Activated CD8-positive, alpha-beta T cell treated with anti-CD3 and anti-CD28 coated beads, Interleukin-2, amount 10 ng/mL, durations not matched to agents 7 days and 5 days (primary cell): Measurements from ENCODE around the gene ZNF638. TPM values are rescaled to one million over a fixed set of nuclear protein-coding genes. Genes with fewer than 3 reads are reported as not detected.

ENCODE experiments used
- ATAC-seq: fragments of 150-1000 bp; cut with Tn5 transposase; one replicate; pipeline ENCODE4 v1.10.0; 2021; ENCODE audit warnings: moderate library complexity
- CTCF ChIA-PET: fragments of 350-600 bp; sonication (Branson Sonifier 250); formaldehyde crosslinking; loops from one replicate; lab custom pipeline; 2021; ENCODE audit warnings: antibody characterized with exemption; lab: Charles Lee
- POLR2A ChIA-PET: fragments of 350-600 bp; sonication (Branson Sonifier 250); formaldehyde crosslinking; loops from one replicate; lab custom pipeline; 2021; ENCODE audit warnings: antibody characterized with exemption; lab: Charles Lee
- DNase-seq: peaks from one replicate; pipeline ENCODE4 v3.0.0-alpha.2; 2020
- H3K27ac Mint-ChIP-seq: one replicate; pipeline ENCODE4 v1.8.0; 2021; ENCODE audit warnings: mild to moderate bottlenecking, mixed read lengths
- H3K27me3 Mint-ChIP-seq: one replicate; pipeline ENCODE4 v1.8.0; 2021; ENCODE audit warnings: low read depth, mixed read lengths
- H3K36me3 Mint-ChIP-seq: one replicate; pipeline ENCODE4 v1.8.0; 2021; ENCODE audit warnings: low read depth, mixed read lengths
- H3K4me1 Mint-ChIP-seq: one replicate; pipeline ENCODE4 v1.8.0; 2021; ENCODE audit warnings: low read depth, mixed read lengths
- H3K4me3 Mint-ChIP-seq: one replicate; pipeline ENCODE4 v1.8.0; 2021; ENCODE audit warnings: mild to moderate bottlenecking, mixed read lengths
- H3K9me3 Mint-ChIP-seq: one replicate; pipeline ENCODE4 v1.8.0; 2022; ENCODE audit warnings: mixed read lengths; ENCODE audit not compliant: insufficient read depth
- total RNA-seq, 2 experiments: library from RNA; stranded (reverse); gene quantifications; one replicate each; pipeline ENCODE4 v1.2.3, GENCODE V29; 2021

Gene ZNF638
- total RNA-seq, 2 experiments from 2014 or later: 69.7 to 74.0 TPM

DNA sequence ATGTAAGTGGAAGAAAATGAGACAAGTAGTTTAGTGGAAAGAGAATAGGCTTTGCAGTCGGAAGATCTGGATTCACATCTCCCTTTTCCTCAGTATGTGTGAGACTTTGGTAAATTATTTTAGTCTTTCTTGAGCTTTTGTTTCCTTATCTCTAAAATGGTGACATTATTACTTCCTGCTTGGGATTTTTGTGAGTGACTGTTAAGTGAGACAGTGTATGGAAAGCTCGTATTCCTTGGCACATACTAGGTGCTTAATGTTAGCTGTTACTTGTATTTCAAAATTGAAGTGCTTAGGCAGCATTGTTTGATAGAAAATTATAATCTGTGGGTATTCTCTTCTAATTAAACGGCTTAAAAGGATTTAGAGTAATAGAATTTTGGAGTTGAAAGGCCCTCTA lies 2.0 kb downstream of the ZNF638 start:
- peak overlapping the region; percentile 96 for H3K4me3 Mint-ChIP-seq
- DNase-seq (no peak), ATAC-seq (no peak)
- H3K27ac Mint-ChIP-seq: no peak overlapping the region
- H3K36me3 Mint-ChIP-seq: peaks cover 31% of the 10 kb centered on the region
- peaks cover 34% of the 10 kb centered on the region for H3K4me1 Mint-ChIP-seq
- ChIA-PET CTCF (interaction anchor here (0.8 to 5.3 kb wide), 6 partner anchors 12 to 134 kb away, joined by 3 to 45 read pairs (median 4); no protein-coding TSS in a partner anchor), POLR2A (no interaction called here)
- H3K27me3 Mint-ChIP-seq: peaks cover 5% of the 10 kb centered on the region
- H3K9me3 Mint-ChIP-seq: no peaks in the 10 kb centered on the region

DNA sequence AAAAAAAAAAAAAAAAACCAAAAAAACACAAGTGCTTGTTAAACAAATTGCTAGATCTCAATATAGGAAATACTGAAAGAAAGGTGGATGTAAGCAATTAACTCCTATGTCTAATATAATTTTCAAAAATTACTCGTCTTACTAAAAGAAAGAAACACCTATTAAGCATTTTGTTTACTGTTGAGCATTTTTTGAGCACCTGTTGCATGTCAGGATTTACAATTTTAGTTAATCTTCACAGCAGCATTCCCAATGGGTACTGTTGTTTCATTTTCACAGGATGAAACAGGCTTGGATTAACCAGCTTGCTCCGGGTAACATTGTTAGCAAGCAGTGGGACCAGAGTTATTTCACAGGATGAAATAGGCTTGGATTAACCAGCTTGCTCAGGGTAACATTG lies 4.8 kb downstream of the ZNF638 start:
- H3K4me3 Mint-ChIP-seq: no peak overlapping the region
- DNase-seq: no peak
- no peak overlapping the region for H3K27ac Mint-ChIP-seq
- CTCF ChIA-PET: no interaction called here
- POLR2A ChIA-PET: no interaction called here
- no peak for ATAC-seq
- H3K27me3 Mint-ChIP-seq: no peaks in the 10 kb centered on the region
- no peaks in the 10 kb centered on the region for H3K9me3 Mint-ChIP-seq
- H3K4me1 Mint-ChIP-seq: peaks cover 41% of the 10 kb centered on the region
- peaks cover 38% of the 10 kb centered on the region for H3K36me3 Mint-ChIP-seq

DNA sequence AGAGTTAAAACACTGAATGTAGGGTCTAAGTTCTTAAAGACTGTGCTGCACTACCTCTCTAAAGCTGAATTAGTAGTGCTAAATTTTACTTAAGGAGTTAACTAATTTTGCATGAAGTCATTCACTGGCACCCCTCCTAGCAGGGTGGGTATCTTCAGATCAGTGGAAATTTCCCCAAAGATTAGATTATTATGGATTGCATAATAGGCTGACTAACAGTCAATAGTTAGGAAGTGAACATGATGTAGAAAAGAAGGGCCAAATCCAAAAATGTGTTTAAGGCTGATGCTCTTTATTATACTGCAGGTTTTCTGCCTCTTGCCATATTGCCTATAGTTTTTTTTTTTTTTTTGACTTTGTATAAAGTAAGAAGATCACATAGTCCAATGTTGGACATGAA lies 5.2 kb downstream of the ZNF638 start:
- peaks cover 37% of the 10 kb centered on the region for H3K36me3 Mint-ChIP-seq
- CTCF ChIA-PET: no interaction called here
- ATAC-seq: no peak

DNA sequence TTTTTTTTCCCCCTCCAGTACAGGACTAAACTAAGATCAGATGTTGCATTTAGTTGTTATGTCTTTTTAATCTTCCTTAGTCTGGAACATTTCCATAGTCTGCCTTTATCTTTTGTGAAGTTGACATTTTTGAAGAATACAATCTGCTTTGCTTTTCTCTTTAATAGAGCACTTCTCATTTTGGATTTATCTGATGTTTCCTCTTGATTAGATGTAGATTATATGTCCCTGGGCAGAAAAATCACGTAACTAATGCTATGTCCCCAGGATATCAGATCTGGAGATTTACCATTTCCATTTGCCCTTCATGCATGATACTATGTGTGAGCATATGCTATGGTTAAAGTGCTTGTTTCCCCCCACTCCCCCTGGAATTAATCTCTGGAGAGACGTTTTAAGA lies 6.2 kb downstream of the ZNF638 start:
- Mint-ChIP-seq H3K4me1 (peaks cover 38% of the 10 kb centered on the region), H3K36me3 (peaks cover 33% of the 10 kb centered on the region), H3K4me3 (no peak overlapping the region), H3K27me3 (no peaks in the 10 kb centered on the region), H3K9me3 (no peaks in the 10 kb centered on the region), H3K27ac (no peak overlapping the region)
- CTCF ChIA-PET: no interaction called here
- DNase-seq (no peak), ATAC-seq (no peak)
- POLR2A ChIA-PET: no interaction called here

More for the DNA sequence above, 5.2 kb downstream of the ZNF638 start:
- DNase-seq: no peak
- no peaks in the 10 kb centered on the region for H3K27me3 Mint-ChIP-seq
- H3K4me1 Mint-ChIP-seq: peaks cover 41% of the 10 kb centered on the region
- no peaks in the 10 kb centered on the region for H3K9me3 Mint-ChIP-seq
- POLR2A ChIA-PET: no interaction called here
- H3K27ac Mint-ChIP-seq: no peak overlapping the region
- no peak overlapping the region for H3K4me3 Mint-ChIP-seq

DNA sequence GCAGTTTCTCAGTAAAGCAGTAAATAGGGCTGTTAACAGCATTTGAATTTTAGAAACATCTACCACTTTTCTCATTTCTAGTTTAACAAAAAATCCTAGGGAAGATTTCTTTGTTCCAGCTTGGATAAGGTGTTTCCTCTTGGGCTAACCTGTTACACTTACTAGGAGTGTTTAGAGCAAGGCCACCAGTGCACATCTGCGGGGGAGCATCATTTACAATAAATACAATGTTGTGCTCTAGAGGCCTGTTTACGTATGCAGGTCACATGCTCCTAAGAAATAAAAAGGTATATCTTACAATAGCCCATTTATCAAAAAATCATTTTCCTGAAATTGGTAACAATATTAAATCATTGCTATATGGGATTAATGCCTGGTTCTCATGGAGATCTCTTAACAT lies 8.1 kb downstream of the ZNF638 start:
- no peak for ATAC-seq
- H3K27ac Mint-ChIP-seq: no peak overlapping the region
- H3K27me3 Mint-ChIP-seq: no peaks in the 10 kb centered on the region
- H3K4me3 Mint-ChIP-seq: no peak overlapping the region
- ChIA-PET POLR2A (no interaction called here), CTCF (interaction anchor here (1.4 kb wide), 1 partner anchor 8 kb away, joined by 6 read pairs; the partner anchor contains the start of gene ZNF638)
- peaks cover 31% of the 10 kb centered on the region for H3K36me3 Mint-ChIP-seq
- H3K4me1 Mint-ChIP-seq: peaks cover 26% of the 10 kb centered on the region
- no peak for DNase-seq
- H3K9me3 Mint-ChIP-seq: no peaks in the 10 kb centered on the region

DNA sequence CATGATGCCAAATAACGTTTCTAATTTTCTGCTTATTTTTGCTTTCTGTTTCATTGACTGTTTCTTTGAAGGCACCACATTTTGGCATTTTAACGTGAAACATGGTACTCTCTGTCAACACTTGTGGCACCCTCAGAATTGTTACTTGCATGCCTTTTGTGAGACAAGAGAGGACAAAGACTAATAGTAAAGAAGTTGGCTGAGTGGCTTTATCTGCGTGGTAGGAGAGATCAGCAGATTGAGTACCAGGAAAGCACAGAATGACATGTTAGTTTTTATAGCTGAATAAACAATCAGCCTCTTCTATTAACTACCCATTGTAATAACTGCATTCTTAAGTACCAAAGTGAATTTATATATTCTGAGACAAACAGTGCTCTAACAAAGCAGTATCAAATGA lies 8.6 kb downstream of the ZNF638 start:
- ATAC-seq (no peak), DNase-seq (no peak)
- Mint-ChIP-seq H3K9me3 (no peaks in the 10 kb centered on the region), H3K4me3 (no peak overlapping the region), H3K36me3 (peaks cover 26% of the 10 kb centered on the region), H3K27ac (no peak overlapping the region), H3K4me1 (peaks cover 24% of the 10 kb centered on the region), H3K27me3 (no peaks in the 10 kb centered on the region)
- ChIA-PET POLR2A (no interaction called here), CTCF (interaction anchor here (1.4 kb wide), 1 partner anchor 8 kb away, joined by 6 read pairs; the partner anchor contains the start of gene ZNF638)

DNA sequence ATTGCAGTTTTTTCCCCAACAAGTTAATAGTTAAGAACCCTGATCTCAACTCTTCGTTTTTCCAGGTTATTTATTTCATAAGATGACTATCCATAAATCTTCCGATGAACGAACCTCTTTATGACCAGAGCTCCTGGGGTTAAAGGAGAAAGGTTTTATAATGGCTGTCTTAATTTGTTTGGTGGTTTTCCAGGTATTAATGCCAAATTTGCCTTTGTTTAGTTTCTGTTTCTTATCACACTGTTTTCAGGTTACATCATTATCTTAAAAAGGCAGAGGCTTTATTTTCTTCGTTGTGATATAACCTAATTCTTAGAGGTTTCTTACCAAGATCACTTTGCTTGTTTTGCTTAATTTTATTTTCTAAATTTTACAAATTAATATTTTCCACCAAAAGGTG lies 10.1 kb downstream of the ZNF638 start:
- DNase-seq (no peak), ATAC-seq (no peak)
- ChIA-PET POLR2A (interaction anchor here (1.0 kb wide), 1 partner anchor 10 kb away, joined by 3 read pairs; the partner anchor contains the start of gene ZNF638), CTCF (interaction anchor here (4.1 kb wide), 1 partner anchor 11 kb away, joined by 18 read pairs; the partner anchor contains the start of gene ZNF638)
- Mint-ChIP-seq H3K27me3 (no peaks in the 10 kb centered on the region), H3K4me3 (no peak overlapping the region), H3K4me1 (peaks cover 22% of the 10 kb centered on the region), H3K9me3 (no peaks in the 10 kb centered on the region), H3K36me3 (peaks cover 32% of the 10 kb centered on the region), H3K27ac (no peak overlapping the region)

DNA sequence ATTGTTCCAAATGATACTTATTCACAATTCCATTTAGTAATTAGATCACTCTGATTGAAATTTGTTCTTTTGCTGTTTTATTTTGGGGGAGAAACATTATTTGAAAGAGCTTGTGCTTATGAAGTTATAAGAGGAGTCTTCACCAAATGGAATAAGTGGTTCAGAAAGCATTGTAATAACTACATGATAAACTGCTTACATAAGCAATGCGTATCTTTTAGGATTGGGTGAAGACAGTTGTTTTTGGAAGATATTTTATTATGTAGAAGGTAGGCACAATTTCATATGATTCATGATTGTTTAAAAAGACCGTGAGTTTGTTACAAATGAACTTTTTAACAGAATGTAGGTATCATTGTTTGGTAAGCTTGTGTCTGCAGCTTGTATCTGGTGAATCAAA lies 14.5 kb downstream of the ZNF638 start:
- Mint-ChIP-seq H3K27me3 (no peaks in the 10 kb centered on the region), H3K36me3 (peaks cover 49% of the 10 kb centered on the region), H3K27ac (no peak overlapping the region), H3K4me1 (no peaks in the 10 kb centered on the region), H3K9me3 (no peaks in the 10 kb centered on the region), H3K4me3 (no peak overlapping the region)
- DNase-seq (no peak), ATAC-seq (no peak)
- ChIA-PET POLR2A (interaction anchor here (1.0 kb wide), 1 partner anchor 15 kb away, joined by 4 read pairs; the partner anchor contains the start of gene ZNF638), CTCF (interaction anchor here (3.9 kb wide), 1 partner anchor 13 kb away, joined by 11 read pairs; no protein-coding TSS in a partner anchor)

DNA sequence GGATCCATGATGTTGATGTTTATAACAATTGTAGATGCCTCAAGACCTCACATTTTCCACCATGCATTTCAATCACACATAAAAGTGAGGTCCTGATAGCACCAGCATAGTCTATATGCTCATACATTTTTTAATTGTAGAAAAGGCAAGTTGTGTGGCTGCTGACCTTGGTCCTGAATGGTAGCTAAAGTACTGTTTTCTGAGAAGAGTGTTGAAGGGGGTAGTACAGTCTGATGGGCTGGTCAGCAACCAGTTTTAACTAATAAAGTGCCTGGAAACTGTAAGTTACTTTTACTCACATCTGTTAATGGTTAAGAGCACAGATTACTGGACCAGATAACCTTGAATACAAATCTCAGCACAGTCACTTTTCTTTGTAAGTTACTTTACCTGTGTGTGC lies 15.9 kb downstream of the ZNF638 start:
- Mint-ChIP-seq H3K36me3 (peaks cover 51% of the 10 kb centered on the region), H3K4me3 (no peak overlapping the region), H3K27me3 (no peaks in the 10 kb centered on the region), H3K9me3 (no peaks in the 10 kb centered on the region), H3K4me1 (peaks cover 3% of the 10 kb centered on the region), H3K27ac (no peak overlapping the region)
- no peak for ATAC-seq
- peak; percentile 37 for DNase-seq
- ChIA-PET POLR2A (interaction anchor here (1.0 kb wide), 1 partner anchor 13 kb away, joined by 3 read pairs; no protein-coding TSS in a partner anchor), CTCF (interaction anchor here (3.9 kb wide), 1 partner anchor 14 kb away, joined by 11 read pairs; no protein-coding TSS in a partner anchor)

DNA sequence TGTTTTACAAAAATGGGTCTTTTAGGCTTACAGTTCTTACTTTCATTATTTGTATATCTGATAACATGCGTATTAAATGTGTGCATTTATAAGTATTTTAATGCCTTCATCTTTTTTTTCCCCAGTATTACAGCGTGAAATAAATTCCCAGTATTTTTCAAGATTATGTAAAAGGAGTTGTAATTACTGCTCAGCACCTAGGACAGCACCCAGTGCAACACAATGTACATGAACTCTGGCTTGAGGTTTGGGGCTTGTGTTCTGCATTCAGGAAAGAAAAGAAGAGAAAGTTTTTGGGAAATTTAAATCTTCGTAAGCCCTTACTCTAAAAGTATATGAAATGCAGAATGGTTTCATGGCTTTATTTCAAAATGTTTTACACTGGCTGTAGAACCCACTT lies 16.7 kb downstream of the ZNF638 start:
- Mint-ChIP-seq H3K4me3 (no peak overlapping the region), H3K27ac (no peak overlapping the region), H3K4me1 (peaks cover 11% of the 10 kb centered on the region), H3K36me3 (peaks cover 49% of the 10 kb centered on the region), H3K27me3 (no peaks in the 10 kb centered on the region), H3K9me3 (no peaks in the 10 kb centered on the region)
- DNase-seq (peak; percentile 31), ATAC-seq (no peak)
- CTCF ChIA-PET: no interaction called here
- POLR2A ChIA-PET: no interaction called here

DNA sequence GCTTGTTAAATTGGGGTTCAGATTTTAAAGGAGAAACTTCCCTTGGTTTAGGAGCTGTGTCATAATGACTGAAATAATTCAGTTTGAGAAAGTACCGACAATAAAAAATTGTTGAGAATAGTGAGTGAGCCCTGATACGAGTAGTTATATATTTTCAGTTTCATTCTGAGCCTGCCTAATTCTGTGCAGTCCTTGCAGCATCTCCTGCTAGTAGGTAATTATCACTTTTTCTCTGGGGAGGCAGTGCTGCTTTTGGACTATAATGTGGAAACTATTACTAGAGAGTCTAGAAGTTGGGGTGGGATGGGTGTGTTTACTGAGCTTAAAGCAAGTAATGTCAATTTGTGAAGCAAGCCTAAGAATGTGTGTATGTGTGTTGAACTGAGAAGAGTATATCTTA lies 21.7 kb downstream of the ZNF638 start:
- CTCF ChIA-PET: interaction anchor here (1.0 to 1.5 kb wide), 3 partner anchors 22 to 108 kb away, joined by 3 to 6 read pairs (median 3); partner anchors contain the start of gene ZNF638
- Mint-ChIP-seq H3K4me1 (peaks cover 12% of the 10 kb centered on the region), H3K27me3 (no peaks in the 10 kb centered on the region), H3K27ac (no peak overlapping the region), H3K4me3 (no peak overlapping the region), H3K36me3 (peaks cover 47% of the 10 kb centered on the region), H3K9me3 (no peaks in the 10 kb centered on the region)
- no peak for DNase-seq
- POLR2A ChIA-PET: no interaction called here
- no peak for ATAC-seq

DNA sequence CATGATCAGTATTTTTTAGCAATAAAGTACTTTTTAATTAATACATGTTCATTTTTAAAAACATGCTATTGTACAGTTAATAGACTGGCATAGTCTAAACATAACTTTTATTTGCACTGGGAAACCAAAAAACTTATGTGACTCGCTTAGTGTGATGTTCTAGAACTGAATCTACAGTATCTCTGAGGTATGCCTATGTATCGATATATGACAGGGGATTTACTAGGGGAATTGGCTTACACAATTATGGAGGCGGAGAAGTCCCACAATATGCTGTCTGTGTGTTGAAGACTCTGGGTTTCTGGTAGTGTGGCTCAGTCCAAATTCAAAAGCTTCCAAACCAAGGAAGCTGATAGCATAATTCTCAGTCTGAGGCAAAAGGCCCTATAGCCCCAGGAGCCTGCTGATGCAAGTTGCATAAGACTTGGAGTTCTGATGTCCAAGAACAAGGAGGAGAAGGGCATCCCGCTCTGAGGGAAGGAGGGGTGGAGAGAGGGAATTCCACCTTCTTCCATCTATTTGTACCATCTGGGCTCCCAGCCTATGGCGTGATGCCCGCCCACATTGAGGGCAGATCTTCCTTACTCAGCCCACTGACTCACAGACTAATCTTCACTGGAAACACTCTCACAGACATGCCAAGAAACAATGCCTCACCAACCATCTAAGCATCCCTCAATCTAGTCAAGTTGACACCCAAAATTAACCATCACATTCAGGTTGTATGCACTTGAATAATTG lies 27.5 kb downstream of the ZNF638 start:
- CTCF ChIA-PET: no interaction called here
- Mint-ChIP-seq H3K27me3 (no peaks in the 10 kb centered on the region), H3K27ac (no peak overlapping the region), H3K36me3 (peaks cover 42% of the 10 kb centered on the region), H3K4me3 (no peak overlapping the region), H3K9me3 (no peaks in the 10 kb centered on the region), H3K4me1 (peaks cover 11% of the 10 kb centered on the region)
- POLR2A ChIA-PET: no interaction called here
- ATAC-seq (no peak), DNase-seq (no peak)
